Smooth muscle cell (in vitro differentiated cells): ENCODE measurements around the gene MDM2. TPM values are rescaled to one million over a fixed set of nuclear protein-coding genes. Genes with fewer than 3 reads are reported as not detected.

Experiments
- DNase-seq: peaks from one replicate; lab custom pipeline; 2025; ENCODE audit not compliant: unreplicated experiment; lab: John Stamatoyannopoulos, UW
- H2AFZ ChIP-seq: fragments of 200-600 bp; sonication (generic); 2 replicates; pipeline ENCODE4 v1.6.0; 2016; ENCODE audit warnings: antibody characterized with exemption, low read depth, mild to moderate bottlenecking
- H3F3A ChIP-seq: fragments of 200-600 bp; sonication (generic); 2 replicates; pipeline ENCODE4 v1.6.0; 2017; ENCODE audit warnings: antibody characterized with exemption, low read depth
- H3K27ac ChIP-seq: fragments of 200-600 bp; sonication (generic); 2 replicates; pipeline ENCODE4 v1.5.1; 2016; ENCODE audit warnings: low read depth, mild to moderate bottlenecking
- H3K27me3 ChIP-seq: fragments of 200-600 bp; sonication (generic); 2 replicates; pipeline ENCODE4 v1.6.1; 2016; ENCODE audit warnings: low read depth, mild to moderate bottlenecking
- H3K36me3 ChIP-seq: fragments of 200-600 bp; sonication (generic); 2 replicates; pipeline ENCODE4 v1.5.1; 2016; ENCODE audit warnings: low read depth
- H3K4me1 ChIP-seq: fragments of 200-600 bp; sonication (generic); 2 replicates; pipeline ENCODE4 v1.5.1; 2016; ENCODE audit warnings: low read depth
- H3K4me2 ChIP-seq: fragments of 200-600 bp; sonication (generic); 2 replicates; pipeline ENCODE4 v1.6.0; 2016; ENCODE audit warnings: mild to moderate bottlenecking
- H3K4me3 ChIP-seq: fragments of 200-600 bp; sonication (generic); 2 replicates; pipeline ENCODE4 v1.5.1; 2016; ENCODE audit warnings: mild to moderate bottlenecking
- H3K79me2 ChIP-seq: fragments of 200-600 bp; sonication (generic); 2 replicates; pipeline ENCODE4 v1.6.0; 2016; ENCODE audit warnings: low read depth, mild to moderate bottlenecking
- H3K9ac ChIP-seq: fragments of 200-600 bp; sonication (generic); 2 replicates; pipeline ENCODE4 v1.6.0; 2016; ENCODE audit warnings: low read depth
- H3K9me3 ChIP-seq: fragments of 200-600 bp; sonication (generic); replicated peaks from 2 replicates; pipeline ENCODE4 v1.5.1; 2016; ENCODE audit warnings: low read depth
- H4K20me1 ChIP-seq: fragments of 200-600 bp; sonication (generic); 2 replicates; pipeline ENCODE4 v1.6.0; 2016; ENCODE audit warnings: low read depth
- CTCF ChIP-seq: fragments of 200-600 bp; sonication (generic); IDR thresholded peaks from 2 replicates; pipeline ENCODE4 v1.5.1; 2017; ENCODE audit warnings: borderline replicate concordance, mild to moderate bottlenecking, antibody characterized with exemption; ENCODE audit not compliant: insufficient read depth, poor library complexity, severe bottlenecking
- WGBS: methylation state at CpG from one replicate; pipeline ENCODE4 v1.1.7; 2016; ENCODE audit warnings: low lambda C conversion rate; 5-methylcytosine and 5-hydroxymethylcytosine counted together
- polyA plus RNA-seq: library from polyadenylated mRNA; unstranded; fragments of >200 nt; fragmentation: Nextera tagmentation; extraction: Ambion mirVana; gene quantifications from 2 replicates; pipeline ENCODE4 v1.2.1, GENCODE V29; 2016
- total RNA-seq: library from RNA; depleted of rRNA; stranded (reverse); fragments of >200 nt; gene quantifications from 2 replicates; pipeline ENCODE4 v1.2.3, GENCODE V29; 2014

Gene MDM2
- total and polyA plus RNA-seq, 2 experiments from 2014 or later = 43.4 to 189 TPM

- Histone ChIP-seq H3K27ac (no peak overlapping the region), H4K20me1 (no peaks in the 10 kb centered on the region), H3K4me3 (no peak overlapping the region), H3K79me2 (no peaks in the 10 kb centered on the region), H3K4me2 (no peak overlapping the region), H3K36me3 (no peaks in the 10 kb centered on the region), H3K9ac (no peak overlapping the region), H3K9me3 (no peaks in the 10 kb centered on the region), H3K27me3 (no peaks in the 10 kb centered on the region), H3F3A (no peaks in the 10 kb centered on the region), H3K4me1 (no peaks in the 10 kb centered on the region), H2AFZ (no peak overlapping the region)
- WGBS = 84% methylated on average over 3 of the region's 3 CpGs
- no peak for TF ChIP-seq CTCF
- no peak for DNase-seq
Measured at GRCh38 chr12:68883151-68883550, 75.2 kb downstream of the MDM2 start.

GRCh38 chr12:68884251-68884650, 76.3 kb downstream of the MDM2 start:
- no peaks in the 10 kb centered on the region for H3F3A ChIP-seq
- 85% methylated on average over 5 of the region's 5 CpGs for WGBS
- no peak overlapping the region for H3K27ac ChIP-seq
- no peaks in the 10 kb centered on the region for H4K20me1 ChIP-seq
- no peaks in the 10 kb centered on the region for H3K4me1 ChIP-seq
- H3K79me2 ChIP-seq = no peaks in the 10 kb centered on the region
- H3K4me2 ChIP-seq = no peak overlapping the region
- H3K4me3 ChIP-seq = no peak overlapping the region
- DNase-seq = no peak
- H3K9ac ChIP-seq = no peak overlapping the region
- H3K9me3 ChIP-seq = no peaks in the 10 kb centered on the region
- TF ChIP-seq CTCF = no peak
- H3K27me3 ChIP-seq = no peaks in the 10 kb centered on the region
- no peak overlapping the region for H2AFZ ChIP-seq
- no peaks in the 10 kb centered on the region for H3K36me3 ChIP-seq

GRCh38 chr12:68885381-68885780, 77.4 kb downstream of the MDM2 start:
- Histone ChIP-seq H3K4me3 (no peak overlapping the region), H3F3A (no peaks in the 10 kb centered on the region), H3K9me3 (no peaks in the 10 kb centered on the region), H3K27me3 (no peaks in the 10 kb centered on the region), H3K4me2 (no peak overlapping the region), H4K20me1 (no peaks in the 10 kb centered on the region), H2AFZ (no peak overlapping the region), H3K79me2 (no peaks in the 10 kb centered on the region), H3K27ac (no peak overlapping the region), H3K4me1 (no peaks in the 10 kb centered on the region), H3K36me3 (no peaks in the 10 kb centered on the region), H3K9ac (no peak overlapping the region)
- DNase-seq = no peak
- 85% methylated on average over 3 of the region's 3 CpGs for WGBS
- no peak for TF ChIP-seq CTCF
